Skeletal muscle satellite cell (primary cell): ENCODE data around the gene CYB561A3.

Experiments used
- H3K27me3 ChIP-seq: 2 replicates; pipeline ENCODE4 v1.7.0; 2013; ENCODE audit warnings: low read length; ENCODE audit not compliant: control insufficient read depth, insufficient read depth
- H3K36me3 ChIP-seq: 2 replicates; pipeline ENCODE4 v1.7.0; 2013; ENCODE audit warnings: mild to moderate bottlenecking, control low read depth, low read length; ENCODE audit not compliant: insufficient read depth
- H3K4me1 ChIP-seq: 2 replicates; pipeline ENCODE4 v1.7.0; 2013; ENCODE audit warnings: low read length; ENCODE audit not compliant: control insufficient read depth, insufficient read depth
- H3K4me2 ChIP-seq: 2 replicates; pipeline ENCODE4 v1.7.0; 2013; ENCODE audit warnings: mild to moderate bottlenecking, low read length
- H3K4me3 ChIP-seq: 2 replicates; pipeline ENCODE4 v1.7.0; 2013; ENCODE audit warnings: low read length
- H3K9ac ChIP-seq: 2 replicates; pipeline ENCODE4 v1.7.0; 2013; ENCODE audit warnings: mild to moderate bottlenecking, low read depth, low read length, moderate library complexity
- H3K9me3 ChIP-seq: replicated peaks from 2 replicates; pipeline ENCODE4 v1.7.0; 2013; ENCODE audit warnings: mild to moderate bottlenecking, control low read depth, low read length

Gene CYB561A3

GRCh38 chr11:61352038-61352437 is 9.6 kb downstream of the CYB561A3 start:
- Histone ChIP-seq H3K4me1 (peaks cover 2% of the 10 kb centered on the region), H3K9ac (no peak overlapping the region), H3K27me3 (no peaks in the 10 kb centered on the region), H3K4me3 (no peak overlapping the region), H3K9me3 (no peaks in the 10 kb centered on the region), H3K4me2 (no peak overlapping the region), H3K36me3 (peaks cover 51% of the 10 kb centered on the region)

GRCh38 chr11:61350803-61351202 is 10.9 kb downstream of the CYB561A3 start:
- Histone ChIP-seq H3K27me3 (no peaks in the 10 kb centered on the region), H3K4me3 (no peak overlapping the region), H3K4me1 (peaks cover 2% of the 10 kb centered on the region), H3K9ac (no peak overlapping the region), H3K36me3 (peaks cover 53% of the 10 kb centered on the region), H3K9me3 (no peaks in the 10 kb centered on the region), H3K4me2 (no peak overlapping the region)

- Histone ChIP-seq H3K36me3 (peaks cover 56% of the 10 kb centered on the region), H3K9ac (no peak overlapping the region), H3K4me3 (no peak overlapping the region)
Measured at GRCh38 chr11:61350336-61350735, 11.3 kb downstream of the CYB561A3 start.

GRCh38 chr11:61349916-61350315 is 11.8 kb downstream of the CYB561A3 start:
- peaks cover 2% of the 10 kb centered on the region for H3K4me1 ChIP-seq
- H3K4me3 ChIP-seq, result no peak overlapping the region
- no peaks in the 10 kb centered on the region for H3K27me3 ChIP-seq
- H3K9ac ChIP-seq, result no peak overlapping the region
- no peak overlapping the region for H3K4me2 ChIP-seq
- no peaks in the 10 kb centered on the region for H3K9me3 ChIP-seq
- peaks cover 56% of the 10 kb centered on the region for H3K36me3 ChIP-seq

More at GRCh38 chr11:61350336-61350735, 11.3 kb downstream of the CYB561A3 start:
- Histone ChIP-seq H3K4me1 (peaks cover 2% of the 10 kb centered on the region), H3K27me3 (no peaks in the 10 kb centered on the region), H3K4me2 (no peak overlapping the region), H3K9me3 (no peaks in the 10 kb centered on the region)

GRCh38 chr11:61349189-61349751 is 12.4 kb downstream of the CYB561A3 start:
- no peaks in the 10 kb centered on the region for H3K27me3 ChIP-seq
- H3K9me3 ChIP-seq, result no peaks in the 10 kb centered on the region
- H3K4me3 ChIP-seq, result no peak overlapping the region
- H3K4me1 ChIP-seq, result peaks cover 2% of the 10 kb centered on the region
- no peak overlapping the region for H3K4me2 ChIP-seq
- no peak overlapping the region for H3K9ac ChIP-seq
- H3K36me3 ChIP-seq, result peaks cover 56% of the 10 kb centered on the region

- Histone ChIP-seq H3K9me3 (no peaks in the 10 kb centered on the region), H3K36me3 (peaks cover 49% of the 10 kb centered on the region), H3K4me3 (no peak overlapping the region), H3K27me3 (no peaks in the 10 kb centered on the region), H3K4me1 (peaks cover 2% of the 10 kb centered on the region), H3K4me2 (no peak overlapping the region), H3K9ac (no peak overlapping the region)
Measured at GRCh38 chr11:61347916-61348461, 13.7 kb downstream of the CYB561A3 start.

- peaks cover 2% of the 10 kb centered on the region for H3K4me1 ChIP-seq
- peaks cover 44% of the 10 kb centered on the region for H3K36me3 ChIP-seq
Measured at GRCh38 chr11:61345954-61346843, 15.5 kb downstream of the CYB561A3 start.

GRCh38 chr11:61345170-61345610 is 16.5 kb downstream of the CYB561A3 start:
- Histone ChIP-seq H3K27me3 (no peaks in the 10 kb centered on the region), H3K9ac (no peak overlapping the region), H3K9me3 (no peaks in the 10 kb centered on the region), H3K4me1 (peaks cover 2% of the 10 kb centered on the region), H3K36me3 (peaks cover 36% of the 10 kb centered on the region), H3K4me3 (no peak overlapping the region), H3K4me2 (no peak overlapping the region)

More at GRCh38 chr11:61345954-61346843, 15.5 kb downstream of the CYB561A3 start:
- Histone ChIP-seq H3K9ac (no peak overlapping the region), H3K27me3 (no peaks in the 10 kb centered on the region), H3K9me3 (no peaks in the 10 kb centered on the region), H3K4me2 (no peak overlapping the region), H3K4me3 (no peak overlapping the region)

GRCh38 chr11:61343792-61344745 is 17.6 kb downstream of the CYB561A3 start:
- Histone ChIP-seq H3K9ac (no peak overlapping the region), H3K4me3 (no peak overlapping the region), H3K36me3 (peaks cover 26% of the 10 kb centered on the region)

GRCh38 chr11:61342207-61342803 is 19.4 kb downstream of the CYB561A3 start:
- no peaks in the 10 kb centered on the region for H3K4me1 ChIP-seq
- no peak overlapping the region for H3K9ac ChIP-seq
- H3K9me3 ChIP-seq, result no peaks in the 10 kb centered on the region
- no peak overlapping the region for H3K4me3 ChIP-seq
- no peaks in the 10 kb centered on the region for H3K27me3 ChIP-seq
- peaks cover 15% of the 10 kb centered on the region for H3K36me3 ChIP-seq
- no peak overlapping the region for H3K4me2 ChIP-seq

More at GRCh38 chr11:61343792-61344745, 17.6 kb downstream of the CYB561A3 start:
- Histone ChIP-seq H3K4me2 (no peak overlapping the region), H3K27me3 (no peaks in the 10 kb centered on the region), H3K9me3 (no peaks in the 10 kb centered on the region), H3K4me1 (peaks cover 2% of the 10 kb centered on the region)
